CD4-positive, alpha-beta T cell (primary cell): ENCODE measurements around the gene PODXL. TPM values are rescaled to one million over a fixed set of nuclear protein-coding genes. Genes with fewer than 3 reads are reported as not detected.

ENCODE experiments used
- ATAC-seq: fragments of 200-7000 bp; cut with Tn5 transposase; one replicate; pipeline ENCODE4 v1.10.0; 2022; ENCODE audit warnings: mild to moderate bottlenecking; ENCODE audit not compliant: poor library complexity
- CTCF ChIA-PET: fragments of 350-600 bp; sonication (Branson Sonifier 250); formaldehyde crosslinking; loops from one replicate; lab custom pipeline; 2021; ENCODE audit warnings: antibody characterized with exemption, inconsistent platforms; lab: Charles Lee
- POLR2A ChIA-PET: fragments of 350-600 bp; sonication (Branson Sonifier 250); formaldehyde crosslinking; loops from one replicate; lab custom pipeline; 2021; ENCODE audit warnings: antibody characterized with exemption, inconsistent platforms; lab: Charles Lee
- DNase-seq, 14 experiments: peaks; one replicate each; pipeline ENCODE4 v3.0.0-alpha.2; 2013 to 2020; ENCODE audit warnings: mixed read lengths in 2 of 14
- H3K27ac ChIP-seq, 2 donors: one replicate each; pipeline versions ENCODE4 v1.5.1 to v1.7.0; 2013; ENCODE audit warnings: low read length in 2 of 2, low read depth in 1 of 2, mild to moderate bottlenecking in 1 of 2
- H3K27me3 ChIP-seq, 2 experiments: 1 replicate in 1 of 2; 2 replicates in 1 of 2; pipeline versions ENCODE4 v1.6.1 to v1.7.0; 2013; ENCODE audit warnings: low read length in 2 of 2, control low read depth in 1 of 2, mild to moderate bottlenecking in 1 of 2, moderate library complexity in 1 of 2; ENCODE audit not compliant: insufficient read depth in 2 of 2, control insufficient read depth in 1 of 2
- H3K36me3 ChIP-seq: one replicate; pipeline ENCODE4 v1.6.1; 2013; ENCODE audit warnings: low read length, control low read depth; ENCODE audit not compliant: insufficient read depth
- H3K4me1 ChIP-seq: one replicate; pipeline ENCODE4 v1.6.1; 2013; ENCODE audit warnings: low read length, control low read depth; ENCODE audit not compliant: insufficient read depth
- H3K4me3 ChIP-seq: one replicate; pipeline ENCODE4 v1.5.1; 2013; ENCODE audit warnings: mild to moderate bottlenecking, low read length, moderate library complexity
- H3K9me3 ChIP-seq, 2 experiments: 1 replicate in 1 of 2; 2 replicates in 1 of 2; pipeline versions ENCODE4 v1.6.1 to v1.7.0; 2013; ENCODE audit warnings: low read length in 2 of 2, mild to moderate bottlenecking in 2 of 2, control low read depth in 1 of 2, moderate library complexity in 1 of 2; ENCODE audit not compliant: control insufficient read depth in 1 of 2, insufficient read depth in 1 of 2
- H3K27ac Mint-ChIP-seq: one replicate; pipeline ENCODE4 v1.8.0; 2020; ENCODE audit warnings: mixed read lengths
- H3K27me3 Mint-ChIP-seq: one replicate; pipeline ENCODE4 v1.8.0; 2021; ENCODE audit warnings: mixed read lengths
- H3K36me3 Mint-ChIP-seq: one replicate; pipeline ENCODE4 v1.8.0; 2021; ENCODE audit warnings: low read depth, mixed read lengths
- H3K4me1 Mint-ChIP-seq: one replicate; pipeline ENCODE4 v1.8.0; 2021; ENCODE audit warnings: low read depth, mixed read lengths
- H3K4me3 Mint-ChIP-seq: one replicate; pipeline ENCODE4 v1.8.0; 2020; ENCODE audit warnings: mild to moderate bottlenecking, mixed read lengths
- H3K9me3 Mint-ChIP-seq: one replicate; pipeline ENCODE4 v1.8.0; 2020; ENCODE audit warnings: mixed read lengths
- intact Hi-C, 2 experiments: fragments of 100-400 bp; cut with DNase I in 1 of 2; cut with micrococcal nuclease in 1 of 2; formaldehyde crosslinking; loops; one replicate each; pipeline versions ENCODE4 v1.15.1 to v1.9.0; 2023 to 2025; cut with DNase I, micrococcal nuclease
- total RNA-seq, 174 experiments: library from RNA in 2 of 174; stranded (reverse) in 2 of 174; gene quantifications; one replicate each; pipeline ENCODE4 v1.2.3 and lab custom pipeline; 2021 to 2026
- TF ChIP-seq, protein P1 (sequence below): fragments of 200-600 bp; IDR thresholded peaks from one replicate; pipeline ENCODE4 v1.8.0; 2022; ENCODE audit warnings: antibody characterized with exemption, mild to moderate bottlenecking

PODXL gene
- total RNA-seq, 2 experiments from 2014 or later = 0.16 to 0.47 TPM

DNA sequence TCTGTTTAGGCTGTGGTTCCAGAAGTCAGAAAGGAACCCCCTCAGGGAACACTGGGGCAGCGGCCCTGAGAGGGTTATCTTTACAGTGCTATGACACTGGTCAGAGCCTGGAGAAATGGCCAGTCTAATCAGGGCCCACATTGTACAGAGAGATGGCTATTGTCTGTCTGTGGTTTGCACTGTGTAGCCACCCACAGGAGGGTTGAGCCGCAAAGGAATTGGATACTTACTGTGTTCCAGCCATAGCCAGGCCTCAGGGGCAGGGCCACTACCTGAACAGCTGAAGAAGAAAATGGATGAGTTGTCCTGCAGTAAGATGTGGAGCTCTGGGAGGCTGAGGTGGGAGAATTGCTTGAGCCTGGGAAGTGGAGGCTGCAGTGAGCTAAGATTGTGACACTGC lies 47.5 kb upstream of the PODXL start:
- Mint-ChIP-seq H3K4me3 (no peak overlapping the region), H3K4me1 (no peaks in the 10 kb centered on the region), H3K27me3 (peaks cover 43% of the 10 kb centered on the region), H3K36me3 (no peaks in the 10 kb centered on the region), H3K9me3 (no peaks in the 10 kb centered on the region), H3K27ac (no peak overlapping the region)
- TF ChIP-seq, protein P1, sequence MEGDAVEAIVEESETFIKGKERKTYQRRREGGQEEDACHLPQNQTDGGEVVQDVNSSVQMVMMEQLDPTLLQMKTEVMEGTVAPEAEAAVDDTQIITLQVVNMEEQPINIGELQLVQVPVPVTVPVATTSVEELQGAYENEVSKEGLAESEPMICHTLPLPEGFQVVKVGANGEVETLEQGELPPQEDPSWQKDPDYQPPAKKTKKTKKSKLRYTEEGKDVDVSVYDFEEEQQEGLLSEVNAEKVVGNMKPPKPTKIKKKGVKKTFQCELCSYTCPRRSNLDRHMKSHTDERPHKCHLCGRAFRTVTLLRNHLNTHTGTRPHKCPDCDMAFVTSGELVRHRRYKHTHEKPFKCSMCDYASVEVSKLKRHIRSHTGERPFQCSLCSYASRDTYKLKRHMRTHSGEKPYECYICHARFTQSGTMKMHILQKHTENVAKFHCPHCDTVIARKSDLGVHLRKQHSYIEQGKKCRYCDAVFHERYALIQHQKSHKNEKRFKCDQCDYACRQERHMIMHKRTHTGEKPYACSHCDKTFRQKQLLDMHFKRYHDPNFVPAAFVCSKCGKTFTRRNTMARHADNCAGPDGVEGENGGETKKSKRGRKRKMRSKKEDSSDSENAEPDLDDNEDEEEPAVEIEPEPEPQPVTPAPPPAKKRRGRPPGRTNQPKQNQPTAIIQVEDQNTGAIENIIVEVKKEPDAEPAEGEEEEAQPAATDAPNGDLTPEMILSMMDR = no peak
- intact Hi-C loops = no loop called here
- ATAC-seq (no peak), DNase-seq (no peak)
- Histone ChIP-seq H3K4me1 (no peaks in the 10 kb centered on the region), H3K9me3 (no peaks in the 10 kb centered on the region), H3K36me3 (no peaks in the 10 kb centered on the region), H3K27me3 (peaks cover 5 to 10% of the 10 kb centered on the region in 2 experiments), H3K4me3 (no peak overlapping the region), H3K27ac (no peak overlapping the region)
- POLR2A ChIA-PET = no interaction called here
- CTCF ChIA-PET = no interaction called here

DNA sequence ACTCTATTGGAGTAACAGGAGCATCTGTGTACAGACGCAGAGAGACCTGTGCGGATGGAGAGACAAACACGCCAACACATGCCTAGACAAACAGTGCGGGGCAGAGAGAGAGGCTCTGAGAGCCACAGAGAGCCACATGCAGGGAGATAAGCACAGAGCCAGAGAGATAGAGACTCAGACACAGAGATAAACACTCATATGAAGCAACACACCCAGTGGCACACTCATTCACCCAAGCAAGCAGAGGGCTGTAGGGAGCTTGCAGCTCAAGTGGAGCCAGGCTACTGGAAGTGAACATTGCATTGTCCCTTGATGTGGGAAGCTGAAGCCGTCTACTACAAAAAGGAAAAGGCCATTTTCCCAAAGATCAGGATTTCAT lies 46.6 kb upstream of the PODXL start:
- no peak overlapping the region for H3K4me3 Mint-ChIP-seq
- DNase-seq (no peak), ATAC-seq (no peak)
- H3K27ac Mint-ChIP-seq = no peak overlapping the region
- Histone ChIP-seq H3K9me3 (no peaks in the 10 kb centered on the region), H3K27ac (no peak overlapping the region), H3K36me3 (no peaks in the 10 kb centered on the region), H3K27me3 (peaks cover 5 to 10% of the 10 kb centered on the region in 2 experiments), H3K4me1 (no peaks in the 10 kb centered on the region), H3K4me3 (no peak overlapping the region)
- no peaks in the 10 kb centered on the region for H3K9me3 Mint-ChIP-seq
- no peaks in the 10 kb centered on the region for H3K36me3 Mint-ChIP-seq
- H3K27me3 Mint-ChIP-seq = peaks cover 44% of the 10 kb centered on the region
- ChIA-PET CTCF (no interaction called here), POLR2A (no interaction called here)
- no peaks in the 10 kb centered on the region for H3K4me1 Mint-ChIP-seq
- intact Hi-C loops = no loop called here
- TF ChIP-seq, protein P1 = no peak

DNA sequence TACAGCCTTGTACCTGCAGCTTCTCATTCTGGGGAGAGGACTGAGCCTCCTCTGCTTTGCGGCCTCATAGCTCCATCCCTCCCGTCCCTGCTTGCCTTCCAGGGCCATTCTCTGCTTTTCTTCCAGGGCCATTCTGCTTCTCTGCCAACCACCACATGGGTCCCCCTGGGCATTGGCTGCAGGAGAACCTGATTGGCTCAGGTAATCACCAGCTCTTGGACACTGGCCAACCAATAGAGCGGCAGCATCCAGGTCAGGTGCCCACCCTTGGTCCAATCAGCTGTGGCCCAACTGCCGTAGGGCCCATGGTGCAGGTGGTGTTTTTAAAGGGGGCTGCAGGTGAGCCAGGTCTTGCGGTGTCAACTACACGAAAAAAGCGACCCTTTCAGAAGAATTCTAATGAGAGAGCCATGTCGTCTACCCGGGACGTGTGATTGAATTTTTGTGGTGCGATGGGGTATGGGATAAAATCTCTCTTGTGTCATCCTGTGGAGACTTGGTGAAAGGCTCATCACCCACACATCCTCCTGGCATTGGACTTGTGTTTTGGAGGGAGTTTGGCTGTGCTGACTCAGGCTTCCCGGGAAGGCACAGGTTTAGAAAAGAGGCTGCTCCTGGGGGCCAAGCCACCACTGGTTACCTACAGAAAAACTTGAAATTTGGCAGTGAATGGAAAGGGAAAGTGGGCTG lies 46.0 kb upstream of the PODXL start:
- peaks cover 5 to 10% of the 10 kb centered on the region in 2 experiments for H3K27me3 ChIP-seq
- H3K4me3 ChIP-seq = no peak overlapping the region
- no peaks in the 10 kb centered on the region for H3K4me1 ChIP-seq
- no peak overlapping the region for H3K4me3 Mint-ChIP-seq
- H3K27ac ChIP-seq = no peak overlapping the region
- no peaks in the 10 kb centered on the region for H3K4me1 Mint-ChIP-seq
- H3K9me3 Mint-ChIP-seq = no peaks in the 10 kb centered on the region
- H3K36me3 Mint-ChIP-seq = no peaks in the 10 kb centered on the region
- no peak for DNase-seq
- no peak for ATAC-seq
- TF ChIP-seq, protein P1 = no peak
- no peaks in the 10 kb centered on the region for H3K9me3 ChIP-seq
- intact Hi-C loops = no loop called here
- ChIA-PET CTCF (no interaction called here), POLR2A (no interaction called here)
- H3K36me3 ChIP-seq = no peaks in the 10 kb centered on the region
- no peak overlapping the region for H3K27ac Mint-ChIP-seq
- H3K27me3 Mint-ChIP-seq = peaks cover 42% of the 10 kb centered on the region
